ENCODE data around the gene PCDHGB2.
"Not testable (repeated sequence)": the region's sequence is repeated elsewhere in the genome, so short reads cannot be mapped to it uniquely, and the experiment has no call there.

PCDHGB2 gene

DNA sequence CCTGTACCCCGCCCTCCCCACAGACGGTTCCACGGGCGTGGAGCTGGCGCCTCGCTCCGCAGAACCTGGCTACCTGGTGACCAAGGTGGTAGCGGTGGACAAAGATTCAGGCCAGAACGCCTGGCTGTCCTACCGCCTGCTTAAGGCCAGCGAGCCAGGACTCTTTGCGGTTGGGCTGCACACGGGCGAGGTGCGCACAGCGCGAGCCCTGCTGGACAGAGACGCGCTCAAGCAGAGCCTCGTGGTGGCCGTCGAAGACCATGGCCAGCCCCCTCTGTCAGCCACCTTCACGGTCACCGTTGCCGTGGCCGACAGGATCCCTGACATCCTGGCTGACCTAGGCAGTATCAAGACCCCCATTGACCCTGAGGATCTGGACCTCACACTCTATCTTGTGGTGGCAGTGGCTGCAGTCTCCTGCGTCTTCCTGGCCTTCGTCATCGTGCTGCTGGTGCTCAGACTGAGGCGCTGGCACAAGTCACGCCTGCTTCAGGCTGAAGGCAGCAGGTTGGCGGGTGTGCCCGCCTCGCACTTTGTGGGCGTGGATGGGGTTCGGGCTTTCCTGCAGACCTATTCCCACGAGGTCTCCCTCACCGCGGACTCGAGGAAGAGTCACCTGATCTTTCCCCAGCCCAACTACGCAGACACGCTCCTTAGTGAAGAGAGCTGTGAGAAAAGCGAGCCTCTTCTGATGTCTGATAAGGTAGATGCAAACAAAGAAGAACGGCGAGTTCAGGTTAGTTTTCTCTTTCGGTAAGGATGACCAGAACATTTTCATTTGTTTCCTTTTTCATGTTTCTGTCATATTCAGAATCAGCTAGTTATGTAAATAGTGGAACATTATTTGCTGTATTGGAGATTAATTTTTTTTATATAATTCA, 6.5 kb downstream of the PCDHGB2 start:
- no peak overlapping the region for H3K27ac ChIP-seq (ENCODE audit: low read length)
- no peak overlapping the region for H3K9ac ChIP-seq (ENCODE audit: low read length in 2 of 2)
- H3K4me1 ChIP-seq (ENCODE audit: control insufficient read depth, insufficient read depth, low read length) = no peaks in the 10 kb centered on the region
- H3K36me3 ChIP-seq (ENCODE audit: control insufficient read depth in 2 of 2, insufficient read depth in 2 of 2, low read length in 2 of 2) = no peaks in the 10 kb centered on the region
- no peaks in the 10 kb centered on the region for H3K27me3 ChIP-seq (ENCODE audit: control insufficient read depth in 1 of 2, insufficient read depth in 2 of 2, low read length in 2 of 2)
- H3K9me3 ChIP-seq (ENCODE audit: control insufficient read depth in 2 of 2, low read length in 2 of 2) = peaks cover 35 to 60% of the 10 kb centered on the region in 2 donors
- H3K4me3 ChIP-seq (ENCODE audit: low read length in 2 of 2) = peak overlapping the region; percentile 22 to 46

DNA sequence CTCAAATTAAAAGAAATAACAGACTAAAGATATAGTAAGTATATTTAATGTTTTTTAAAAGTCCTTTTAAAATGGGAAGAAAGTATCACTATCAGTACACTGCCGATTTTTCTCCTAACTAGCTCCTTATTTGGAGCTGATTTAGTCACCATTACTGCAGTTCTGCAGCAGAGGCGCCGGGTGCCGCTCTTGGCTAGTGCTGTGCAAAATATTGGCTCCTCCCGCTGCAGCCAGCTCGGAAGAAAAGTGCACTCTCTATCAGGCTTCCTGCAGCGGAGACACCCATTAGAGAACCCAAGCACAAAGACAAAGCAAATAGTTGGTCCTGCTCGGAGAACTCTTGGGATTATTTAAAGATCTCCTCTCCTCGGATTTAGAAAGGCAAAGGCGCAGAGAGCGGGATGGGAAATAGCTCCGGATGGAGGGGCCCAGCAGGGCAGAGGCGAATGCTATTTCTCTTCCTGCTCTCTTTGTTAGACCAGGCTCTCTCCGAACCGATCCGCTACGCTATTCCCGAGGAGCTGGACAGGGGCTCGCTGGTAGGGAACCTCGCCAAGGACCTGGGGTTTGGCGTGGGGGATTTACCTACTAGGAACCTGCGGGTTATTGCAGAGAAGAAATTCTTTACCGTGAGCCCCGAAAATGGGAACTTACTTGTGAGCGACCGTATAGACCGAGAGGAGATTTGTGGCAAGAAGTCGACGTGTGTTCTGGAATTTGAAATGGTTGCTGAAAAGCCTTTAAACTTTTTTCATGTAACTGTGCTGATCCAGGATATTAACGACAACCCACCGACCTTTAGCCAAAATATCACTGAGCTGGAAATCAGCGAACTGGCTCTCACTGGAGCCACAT, 10.4 kb downstream of the PCDHGB2 start, which contains the start of gene PCDHGB3:
TSS of gene PCDHGB3 (plus strand) at position 249 of the 855 bp plus-strand sequence. CDS start at position 402, 153 bp downstream.
- H3K27ac ChIP-seq (ENCODE audit: low read length) = no peak within 1 kb of the TSS
- H3K36me3 ChIP-seq (ENCODE audit: control insufficient read depth in 2 of 2, insufficient read depth in 2 of 2, low read length in 2 of 2) = peaks cover 0 to 2% of the 10 kb centered on the region in 2 donors
- H3K4me3 ChIP-seq (ENCODE audit: low read length in 2 of 2) = peak within 1 kb of the TSS; percentile 47 to 57
- no peak within 1 kb of the TSS for H3K9ac ChIP-seq (ENCODE audit: low read length in 2 of 2)
- H3K9me3 ChIP-seq (ENCODE audit: control insufficient read depth in 2 of 2, low read length in 2 of 2) = peaks cover 45 to 70% of the 10 kb centered on the region in 2 donors
- H3K4me1 ChIP-seq (ENCODE audit: control insufficient read depth, insufficient read depth, low read length) = peaks cover 4% of the 10 kb centered on the region
- no peaks in the 10 kb centered on the region for H3K27me3 ChIP-seq (ENCODE audit: control insufficient read depth in 1 of 2, insufficient read depth in 2 of 2, low read length in 2 of 2)

DNA sequence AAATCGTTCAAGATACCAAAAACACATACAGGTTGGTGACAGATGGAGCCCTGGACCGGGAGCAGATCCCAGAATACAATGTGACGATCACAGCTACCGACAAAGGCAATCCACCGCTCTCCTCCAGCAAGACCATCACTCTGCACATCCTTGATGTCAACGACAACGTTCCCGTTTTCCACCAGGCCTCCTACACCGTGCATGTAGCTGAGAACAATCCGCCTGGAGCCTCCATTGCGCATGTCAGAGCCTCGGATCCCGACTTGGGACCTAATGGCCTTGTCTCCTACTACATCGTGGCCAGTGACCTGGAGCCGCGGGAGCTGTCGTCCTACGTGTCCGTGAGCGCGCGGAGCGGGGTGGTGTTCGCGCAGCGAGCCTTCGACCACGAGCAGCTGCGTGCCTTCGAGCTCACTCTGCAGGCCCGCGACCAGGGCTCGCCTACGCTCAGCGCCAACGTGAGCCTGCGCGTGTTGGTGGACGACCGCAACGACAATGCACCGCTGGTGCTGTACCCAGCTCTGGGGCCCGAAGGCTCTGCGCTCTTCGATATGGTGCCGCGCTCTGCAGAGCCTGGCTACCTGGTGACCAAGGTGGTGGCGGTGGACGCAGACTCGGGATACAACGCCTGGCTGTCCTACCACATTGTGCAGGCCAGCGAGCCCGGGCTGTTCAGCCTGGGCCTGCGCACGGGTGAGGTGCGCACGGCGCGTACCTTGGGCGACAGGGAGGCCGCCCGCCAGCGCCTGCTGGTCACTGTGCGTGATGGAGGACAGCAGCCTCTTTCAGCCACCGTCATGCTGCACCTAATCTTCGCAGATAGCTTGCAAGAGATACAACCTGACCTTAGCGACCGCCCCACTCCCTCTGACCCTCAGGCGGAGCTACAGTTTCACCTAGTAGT, 12.0 kb downstream of the PCDHGB2 start:
- Histone ChIP-seq H3K9me3 (ENCODE audit: control insufficient read depth in 2 of 2, low read length in 2 of 2) (peaks cover 41 to 70% of the 10 kb centered on the region in 2 donors), H3K4me1 (ENCODE audit: control insufficient read depth, insufficient read depth, low read length) (peaks cover 4% of the 10 kb centered on the region), H3K27me3 (ENCODE audit: control insufficient read depth in 1 of 2, insufficient read depth in 2 of 2, low read length in 2 of 2) (no peaks in the 10 kb centered on the region), H3K4me3 (ENCODE audit: low read length in 2 of 2) (peak overlapping the region; percentile 36 to 47), H3K9ac (ENCODE audit: low read length in 2 of 2) (no peak overlapping the region), H3K27ac (ENCODE audit: low read length) (no peak overlapping the region), H3K36me3 (ENCODE audit: control insufficient read depth in 2 of 2, insufficient read depth in 2 of 2, low read length in 2 of 2) (peaks cover 0 to 2% of the 10 kb centered on the region in 2 donors)

DNA sequence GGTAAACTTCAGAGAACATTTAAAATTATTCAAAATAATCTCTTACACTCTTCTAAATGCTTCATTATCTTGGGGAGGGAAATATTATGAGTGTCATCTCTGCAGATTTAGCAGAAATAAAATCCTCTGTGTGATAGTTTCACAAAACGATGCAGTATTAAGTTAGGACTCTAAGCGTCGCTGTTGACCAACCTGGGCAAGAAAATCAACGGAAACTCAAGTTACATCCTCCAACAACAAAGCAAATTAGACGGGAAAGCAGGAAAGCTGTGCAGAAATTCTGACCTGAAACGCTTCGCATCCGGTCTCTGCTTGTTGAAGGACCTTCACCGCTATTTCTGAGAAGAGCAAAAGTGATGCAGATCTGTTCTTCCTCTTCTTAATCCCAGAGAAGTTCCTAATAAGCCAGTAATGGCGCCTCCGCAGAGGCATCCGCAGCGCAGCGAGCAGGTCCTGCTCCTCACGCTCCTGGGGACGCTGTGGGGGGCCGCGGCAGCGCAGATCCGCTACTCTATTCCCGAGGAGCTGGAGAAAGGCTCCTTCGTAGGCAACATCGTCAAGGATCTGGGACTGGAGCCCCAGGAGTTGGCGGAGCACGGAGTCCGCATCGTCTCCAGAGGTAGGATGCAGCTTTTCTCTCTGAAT, 14.0 kb downstream of the PCDHGB2 start, which contains the start of gene PCDHGA6:
TSS of gene PCDHGA6 (plus strand) at position 219 of the 645 bp plus-strand sequence. CDS start at position 412, 193 bp downstream.
- H3K27ac ChIP-seq (ENCODE audit: low read length) = no peak within 1 kb of the TSS
- peaks cover 4% of the 10 kb centered on the region for H3K4me1 ChIP-seq (ENCODE audit: control insufficient read depth, insufficient read depth, low read length)
- peak within 1 kb of the TSS; percentile 31 to 65 for H3K4me3 ChIP-seq (ENCODE audit: low read length in 2 of 2)
- H3K9ac ChIP-seq (ENCODE audit: low read length in 2 of 2) = no peak within 1 kb of the TSS
- H3K9me3 ChIP-seq (ENCODE audit: control insufficient read depth in 2 of 2, low read length in 2 of 2) = peaks cover 40 to 77% of the 10 kb centered on the region in 2 donors
- no peaks in the 10 kb centered on the region for H3K27me3 ChIP-seq (ENCODE audit: control insufficient read depth in 1 of 2, insufficient read depth in 2 of 2, low read length in 2 of 2)
- H3K36me3 ChIP-seq (ENCODE audit: control insufficient read depth in 2 of 2, insufficient read depth in 2 of 2, low read length in 2 of 2) = peaks cover 0 to 2% of the 10 kb centered on the region in 2 donors

DNA sequence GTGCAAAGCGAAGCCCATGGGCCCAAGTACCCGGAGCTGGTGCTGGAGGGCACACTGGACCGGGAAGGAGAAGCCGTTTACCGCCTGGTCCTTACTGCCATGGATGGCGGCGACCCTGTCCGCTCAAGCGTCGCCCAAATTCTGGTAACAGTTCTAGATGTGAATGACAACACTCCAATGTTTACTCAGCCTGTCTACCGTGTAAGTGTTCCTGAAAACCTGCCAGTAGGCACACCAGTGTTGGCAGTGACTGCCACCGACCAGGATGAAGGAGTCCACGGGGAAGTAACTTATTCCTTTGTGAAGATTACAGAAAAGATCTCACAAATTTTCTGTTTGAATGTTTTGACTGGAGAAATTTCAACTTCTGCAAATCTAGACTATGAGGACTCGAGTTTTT, 14.8 kb downstream of the PCDHGB2 start:
- Histone ChIP-seq H3K4me3 (ENCODE audit: low read length in 2 of 2) (peak overlapping the region; percentile 31 to 65), H3K27ac (ENCODE audit: low read length) (no peak overlapping the region), H3K36me3 (ENCODE audit: control insufficient read depth in 2 of 2, insufficient read depth in 2 of 2, low read length in 2 of 2) (peaks cover 0 to 2% of the 10 kb centered on the region in 2 donors), H3K4me1 (ENCODE audit: control insufficient read depth, insufficient read depth, low read length) (peaks cover 4% of the 10 kb centered on the region), H3K9ac (ENCODE audit: low read length in 2 of 2) (no peak overlapping the region), H3K27me3 (ENCODE audit: control insufficient read depth in 1 of 2, insufficient read depth in 2 of 2, low read length in 2 of 2) (no peaks in the 10 kb centered on the region), H3K9me3 (ENCODE audit: control insufficient read depth in 2 of 2, low read length in 2 of 2) (peaks cover 38 to 76% of the 10 kb centered on the region in 2 donors)

DNA sequence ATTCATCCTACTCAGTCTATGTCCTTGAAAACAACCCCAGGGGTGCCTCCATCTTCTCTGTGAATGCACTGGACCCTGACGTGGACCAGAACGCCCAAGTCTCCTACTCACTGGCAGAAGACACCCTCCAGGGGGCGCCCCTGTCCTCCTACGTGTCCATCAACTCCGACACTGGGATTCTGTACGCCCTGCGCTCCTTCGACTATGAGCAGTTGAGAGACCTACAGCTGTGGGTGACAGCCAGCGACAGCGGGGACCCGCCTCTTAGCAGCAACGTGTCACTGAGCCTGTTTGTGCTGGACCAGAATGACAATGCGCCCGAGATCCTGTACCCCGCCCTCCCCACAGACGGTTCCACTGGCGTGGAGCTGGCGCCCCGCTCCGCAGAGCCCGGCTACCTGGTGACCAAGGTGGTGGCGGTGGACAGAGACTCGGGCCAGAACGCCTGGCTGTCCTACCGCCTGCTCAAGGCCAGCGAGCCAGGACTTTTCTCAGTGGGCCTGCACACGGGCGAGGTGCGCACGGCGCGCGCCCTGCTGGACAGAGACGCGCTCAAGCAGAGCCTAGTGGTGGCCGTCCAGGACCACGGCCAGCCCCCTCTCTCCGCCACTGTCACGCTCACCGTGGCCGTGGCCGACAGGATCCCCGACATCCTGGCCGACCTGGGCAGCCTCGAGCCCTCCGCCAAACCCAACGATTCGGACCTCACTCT, 15.8 kb downstream of the PCDHGB2 start:
- H3K27me3 ChIP-seq (ENCODE audit: control insufficient read depth in 1 of 2, insufficient read depth in 2 of 2, low read length in 2 of 2) = not testable (repeated sequence)

DNA sequence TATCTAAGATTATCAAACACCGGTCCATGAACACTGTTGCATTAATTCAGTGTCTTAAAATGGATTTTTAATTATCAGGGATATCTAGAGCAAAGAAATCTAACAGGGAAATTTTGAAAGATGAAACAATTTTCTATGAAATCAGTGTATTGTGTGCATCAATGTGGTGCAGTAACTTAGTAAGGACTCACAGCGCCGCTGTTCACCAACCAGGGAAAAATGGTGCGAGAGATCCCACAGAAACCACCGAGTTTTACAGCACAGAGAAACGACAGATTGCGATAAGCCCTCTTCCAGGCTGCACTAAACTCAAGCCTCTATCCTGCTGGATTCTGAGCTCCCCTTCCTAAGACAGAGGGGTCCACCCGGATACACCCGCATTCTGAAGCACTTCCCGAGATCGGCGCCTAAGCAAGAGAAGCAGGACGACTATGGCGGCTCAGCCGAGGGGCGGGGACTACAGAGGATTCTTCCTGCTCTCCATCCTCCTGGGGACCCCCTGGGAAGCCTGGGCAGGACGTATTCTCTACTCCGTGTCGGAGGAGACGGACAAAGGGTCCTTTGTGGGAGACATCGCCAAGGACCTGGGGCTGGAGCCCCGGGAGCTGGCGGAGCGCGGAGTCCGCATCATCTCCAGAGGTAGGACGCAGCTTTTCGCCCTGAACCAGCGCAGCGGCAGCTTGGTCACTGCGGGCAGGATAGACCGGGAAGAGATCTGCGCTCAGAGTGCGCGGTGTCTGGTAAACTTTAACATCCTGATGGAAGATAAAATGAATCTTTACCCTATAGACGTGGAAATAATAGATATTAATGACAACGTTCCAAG, 22.9 kb downstream of the PCDHGB2 start, which contains the start of gene PCDHGA7:
TSS of gene PCDHGA7 (plus strand) at position 274 of the 826 bp plus-strand sequence. CDS start at position 432, 158 bp downstream.
- Histone ChIP-seq H3K4me1 (ENCODE audit: control insufficient read depth, insufficient read depth, low read length) (no peaks in the 10 kb centered on the region), H3K9ac (ENCODE audit: low read length in 2 of 2) (no peak within 1 kb of the TSS), H3K9me3 (ENCODE audit: control insufficient read depth in 2 of 2, low read length in 2 of 2) (peaks cover 34 to 60% of the 10 kb centered on the region in 2 donors), H3K4me3 (ENCODE audit: low read length in 2 of 2) (peak within 1 kb of the TSS; percentile 56 to 58), H3K27ac (ENCODE audit: low read length) (no peak within 1 kb of the TSS), H3K27me3 (ENCODE audit: control insufficient read depth in 1 of 2, insufficient read depth in 2 of 2, low read length in 2 of 2) (no peaks in the 10 kb centered on the region), H3K36me3 (ENCODE audit: control insufficient read depth in 2 of 2, insufficient read depth in 2 of 2, low read length in 2 of 2) (peaks cover 0 to 3% of the 10 kb centered on the region in 2 donors)

More for the DNA sequence above, 15.8 kb downstream of the PCDHGB2 start:
- not testable (repeated sequence) for H3K4me1 ChIP-seq (ENCODE audit: control insufficient read depth, insufficient read depth, low read length); H3K9ac ChIP-seq (ENCODE audit: low read length in 2 of 2); H3K27ac ChIP-seq (ENCODE audit: low read length); H3K36me3 ChIP-seq (ENCODE audit: control insufficient read depth in 2 of 2, insufficient read depth in 2 of 2, low read length in 2 of 2)
- Histone ChIP-seq H3K9me3 (ENCODE audit: control insufficient read depth in 2 of 2, low read length in 2 of 2) (peaks cover 36 to 73% of the 10 kb centered on the region in 2 donors), H3K4me3 (ENCODE audit: low read length in 2 of 2) (peak overlapping the region in 1 of 2 donors; percentile 15)

DNA sequence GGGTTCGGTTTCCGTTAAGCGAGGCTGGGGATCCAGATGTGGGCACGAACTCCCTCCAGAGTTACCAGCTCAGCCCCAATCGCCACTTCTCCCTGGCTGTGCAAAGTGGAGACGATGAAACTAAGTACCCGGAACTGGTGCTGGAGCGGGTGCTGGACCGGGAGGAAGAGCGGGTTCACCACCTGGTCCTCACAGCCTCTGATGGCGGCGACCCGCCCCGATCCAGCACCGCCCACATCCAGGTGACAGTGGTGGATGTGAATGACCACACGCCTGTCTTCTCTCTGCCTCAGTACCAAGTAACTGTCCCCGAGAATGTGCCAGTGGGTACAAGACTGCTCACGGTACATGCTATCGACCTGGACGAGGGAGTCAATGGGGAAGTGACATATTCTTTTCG, 23.6 kb downstream of the PCDHGB2 start:
- Histone ChIP-seq H3K9ac (ENCODE audit: low read length in 2 of 2) (no peak overlapping the region), H3K4me3 (ENCODE audit: low read length in 2 of 2) (peak overlapping the region; percentile 56 to 58), H3K4me1 (ENCODE audit: control insufficient read depth, insufficient read depth, low read length) (no peaks in the 10 kb centered on the region)

More for the DNA sequence above, 23.6 kb downstream of the PCDHGB2 start:
- no peak overlapping the region for H3K27ac ChIP-seq (ENCODE audit: low read length)
- peaks cover 36 to 59% of the 10 kb centered on the region in 2 donors for H3K9me3 ChIP-seq (ENCODE audit: control insufficient read depth in 2 of 2, low read length in 2 of 2)
- H3K27me3 ChIP-seq (ENCODE audit: control insufficient read depth in 1 of 2, insufficient read depth in 2 of 2, low read length in 2 of 2) = no peaks in the 10 kb centered on the region
- peaks cover 0 to 3% of the 10 kb centered on the region in 2 donors for H3K36me3 ChIP-seq (ENCODE audit: control insufficient read depth in 2 of 2, insufficient read depth in 2 of 2, low read length in 2 of 2)
